ENCODE measurements around the gene AP4M1. TPM values are rescaled to one million over a fixed set of nuclear protein-coding genes. Genes with fewer than 3 reads are reported as not detected.

The AP4M1 gene
- total and polyA plus RNA-seq, 9 of the 15 experiments (the other 6 are each of a cell fraction or from before 2014, with no cell fraction given), result 1.3 to 30.9 (median 14.1) TPM

DNA sequence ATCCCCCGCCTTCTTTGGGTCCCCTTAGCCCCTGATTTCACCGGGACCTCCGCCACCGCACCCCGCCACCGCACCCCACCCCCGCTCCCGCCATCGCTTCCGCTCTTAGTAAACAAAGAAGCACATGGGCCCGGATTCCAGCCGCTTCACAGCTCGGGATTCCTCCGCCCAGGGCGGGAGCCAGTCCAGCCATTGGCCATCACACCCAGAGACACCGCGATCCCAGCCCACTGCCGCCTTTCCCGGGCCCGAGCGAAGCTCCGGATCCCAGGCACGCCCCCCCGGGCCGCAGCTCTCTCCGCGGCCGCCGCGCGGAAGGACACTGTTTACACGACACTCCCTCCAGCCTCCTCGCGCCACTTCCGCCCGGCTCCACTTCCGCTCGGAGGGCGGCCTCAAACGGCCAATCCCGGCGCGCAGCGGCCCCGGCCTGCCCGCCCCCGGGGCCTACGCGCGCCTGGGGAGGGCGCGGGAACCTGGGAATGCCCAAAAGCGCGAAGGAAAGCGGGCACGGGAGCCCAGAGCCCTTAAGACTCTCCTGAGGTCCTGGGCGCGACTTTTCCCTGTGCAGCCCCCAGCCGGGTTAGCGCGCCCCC lies 925 bp upstream of the AP4M1 start (continued):
- TF ChIP-seq HSF4 (CRISPR knock-in tag; IDR thresholded peaks at IDR 0.05; ENCODE audit: borderline replicate concordance) (no peak), CEBPB (tag; IDR thresholded peaks at IDR 0.05) (no peak), PURB (CRISPR knock-in tag; IDR thresholded peaks at IDR 0.05; ENCODE audit: low read depth) (no peak), BRCA1 (IDR thresholded peaks at IDR 0.05) (no peak), BRCA1 (CRISPR knock-in tag; IDR thresholded peaks at IDR 0.05) (no peak), NFIC (IDR thresholded peaks at IDR 0.05) (no peak), CBFB (CRISPR knock-in tag; IDR thresholded peaks at IDR 0.05) (no peak), PTRF (tag; IDR thresholded peaks at IDR 0.05) (no peak)
- TF ChIP-seq, protein P1, sequence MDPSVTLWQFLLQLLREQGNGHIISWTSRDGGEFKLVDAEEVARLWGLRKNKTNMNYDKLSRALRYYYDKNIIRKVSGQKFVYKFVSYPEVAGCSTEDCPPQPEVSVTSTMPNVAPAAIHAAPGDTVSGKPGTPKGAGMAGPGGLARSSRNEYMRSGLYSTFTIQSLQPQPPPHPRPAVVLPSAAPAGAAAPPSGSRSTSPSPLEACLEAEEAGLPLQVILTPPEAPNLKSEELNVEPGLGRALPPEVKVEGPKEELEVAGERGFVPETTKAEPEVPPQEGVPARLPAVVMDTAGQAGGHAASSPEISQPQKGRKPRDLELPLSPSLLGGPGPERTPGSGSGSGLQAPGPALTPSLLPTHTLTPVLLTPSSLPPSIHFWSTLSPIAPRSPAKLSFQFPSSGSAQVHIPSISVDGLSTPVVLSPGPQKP (CRISPR knock-in tag; IDR thresholded peaks at IDR 0.05), result no peak
- TF ChIP-seq, protein P2, sequence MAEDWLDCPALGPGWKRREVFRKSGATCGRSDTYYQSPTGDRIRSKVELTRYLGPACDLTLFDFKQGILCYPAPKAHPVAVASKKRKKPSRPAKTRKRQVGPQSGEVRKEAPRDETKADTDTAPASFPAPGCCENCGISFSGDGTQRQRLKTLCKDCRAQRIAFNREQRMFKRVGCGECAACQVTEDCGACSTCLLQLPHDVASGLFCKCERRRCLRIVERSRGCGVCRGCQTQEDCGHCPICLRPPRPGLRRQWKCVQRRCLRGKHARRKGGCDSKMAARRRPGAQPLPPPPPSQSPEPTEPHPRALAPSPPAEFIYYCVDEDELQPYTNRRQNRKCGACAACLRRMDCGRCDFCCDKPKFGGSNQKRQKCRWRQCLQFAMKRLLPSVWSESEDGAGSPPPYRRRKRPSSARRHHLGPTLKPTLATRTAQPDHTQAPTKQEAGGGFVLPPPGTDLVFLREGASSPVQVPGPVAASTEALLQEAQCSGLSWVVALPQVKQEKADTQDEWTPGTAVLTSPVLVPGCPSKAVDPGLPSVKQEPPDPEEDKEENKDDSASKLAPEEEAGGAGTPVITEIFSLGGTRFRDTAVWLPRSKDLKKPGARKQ (CRISPR knock-in tag; IDR thresholded peaks at IDR 0.05), result no peak
- TF ChIP-seq, protein P3, sequence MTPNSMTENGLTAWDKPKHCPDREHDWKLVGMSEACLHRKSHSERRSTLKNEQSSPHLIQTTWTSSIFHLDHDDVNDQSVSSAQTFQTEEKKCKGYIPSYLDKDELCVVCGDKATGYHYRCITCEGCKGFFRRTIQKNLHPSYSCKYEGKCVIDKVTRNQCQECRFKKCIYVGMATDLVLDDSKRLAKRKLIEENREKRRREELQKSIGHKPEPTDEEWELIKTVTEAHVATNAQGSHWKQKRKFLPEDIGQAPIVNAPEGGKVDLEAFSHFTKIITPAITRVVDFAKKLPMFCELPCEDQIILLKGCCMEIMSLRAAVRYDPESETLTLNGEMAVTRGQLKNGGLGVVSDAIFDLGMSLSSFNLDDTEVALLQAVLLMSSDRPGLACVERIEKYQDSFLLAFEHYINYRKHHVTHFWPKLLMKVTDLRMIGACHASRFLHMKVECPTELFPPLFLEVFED (CRISPR knock-in tag; conservative IDR thresholded peaks at IDR 0.05), result peak; percentile 64; the same call in 1 of the 2 replicates
- TF ChIP-seq, protein P4, sequence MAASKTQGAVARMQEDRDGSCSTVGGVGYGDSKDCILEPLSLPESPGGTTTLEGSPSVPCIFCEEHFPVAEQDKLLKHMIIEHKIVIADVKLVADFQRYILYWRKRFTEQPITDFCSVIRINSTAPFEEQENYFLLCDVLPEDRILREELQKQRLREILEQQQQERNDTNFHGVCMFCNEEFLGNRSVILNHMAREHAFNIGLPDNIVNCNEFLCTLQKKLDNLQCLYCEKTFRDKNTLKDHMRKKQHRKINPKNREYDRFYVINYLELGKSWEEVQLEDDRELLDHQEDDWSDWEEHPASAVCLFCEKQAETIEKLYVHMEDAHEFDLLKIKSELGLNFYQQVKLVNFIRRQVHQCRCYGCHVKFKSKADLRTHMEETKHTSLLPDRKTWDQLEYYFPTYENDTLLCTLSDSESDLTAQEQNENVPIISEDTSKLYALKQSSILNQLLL (CRISPR knock-in tag; IDR thresholded peaks at IDR 0.05; ENCODE audit: borderline replicate concordance), result no peak
- TF ChIP-seq, protein P5, sequence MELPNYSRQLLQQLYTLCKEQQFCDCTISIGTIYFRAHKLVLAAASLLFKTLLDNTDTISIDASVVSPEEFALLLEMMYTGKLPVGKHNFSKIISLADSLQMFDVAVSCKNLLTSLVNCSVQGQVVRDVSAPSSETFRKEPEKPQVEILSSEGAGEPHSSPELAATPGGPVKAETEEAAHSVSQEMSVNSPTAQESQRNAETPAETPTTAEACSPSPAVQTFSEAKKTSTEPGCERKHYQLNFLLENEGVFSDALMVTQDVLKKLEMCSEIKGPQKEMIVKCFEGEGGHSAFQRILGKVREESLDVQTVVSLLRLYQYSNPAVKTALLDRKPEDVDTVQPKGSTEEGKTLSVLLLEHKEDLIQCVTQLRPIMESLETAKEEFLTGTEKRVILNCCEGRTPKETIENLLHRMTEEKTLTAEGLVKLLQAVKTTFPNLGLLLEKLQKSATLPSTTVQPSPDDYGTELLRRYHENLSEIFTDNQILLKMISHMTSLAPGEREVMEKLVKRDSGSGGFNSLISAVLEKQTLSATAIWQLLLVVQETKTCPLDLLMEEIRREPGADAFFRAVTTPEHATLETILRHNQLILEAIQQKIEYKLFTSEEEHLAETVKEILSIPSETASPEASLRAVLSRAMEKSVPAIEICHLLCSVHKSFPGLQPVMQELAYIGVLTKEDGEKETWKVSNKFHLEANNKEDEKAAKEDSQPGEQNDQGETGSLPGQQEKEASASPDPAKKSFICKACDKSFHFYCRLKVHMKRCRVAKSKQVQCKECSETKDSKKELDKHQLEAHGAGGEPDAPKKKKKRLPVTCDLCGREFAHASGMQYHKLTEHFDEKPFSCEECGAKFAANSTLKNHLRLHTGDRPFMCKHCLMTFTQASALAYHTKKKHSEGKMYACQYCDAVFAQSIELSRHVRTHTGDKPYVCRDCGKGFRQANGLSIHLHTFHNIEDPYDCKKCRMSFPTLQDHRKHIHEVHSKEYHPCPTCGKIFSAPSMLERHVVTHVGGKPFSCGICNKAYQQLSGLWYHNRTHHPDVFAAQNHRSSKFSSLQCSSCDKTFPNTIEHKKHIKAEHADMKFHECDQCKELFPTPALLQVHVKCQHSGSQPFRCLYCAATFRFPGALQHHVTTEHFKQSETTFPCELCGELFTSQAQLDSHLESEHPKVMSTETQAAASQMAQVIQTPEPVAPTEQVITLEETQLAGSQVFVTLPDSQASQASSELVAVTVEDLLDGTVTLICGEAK (IDR thresholded peaks at IDR 0.05), result peak; percentile 97
- TF ChIP-seq, protein P5 (CRISPR knock-in tag; IDR thresholded peaks at IDR 0.05), result no peak

Measured in K562 (cell line).